T-helper 9 cell (primary cell): ENCODE data around the gene AZGP1.
"Not testable (repeated sequence)": the region's sequence is repeated elsewhere in the genome, so short reads cannot be mapped to it uniquely, and the experiment has no call there.

Experiments
- DNase-seq: peaks from one replicate; pipeline ENCODE4 v3.0.0-alpha.2; 2020

AZGP1 gene

GRCh38 chr7:99996755-99997544, 21.1 kb upstream of the AZGP1 start:
- no peak for DNase-seq

- DNase-seq, result no peak
These were observed 19.0 kb upstream of the AZGP1 start for GRCh38 chr7:99994819-99995218.

GRCh38 chr7:99992330-99993038, 16.7 kb upstream of the AZGP1 start:
- no peak for DNase-seq

DNA sequence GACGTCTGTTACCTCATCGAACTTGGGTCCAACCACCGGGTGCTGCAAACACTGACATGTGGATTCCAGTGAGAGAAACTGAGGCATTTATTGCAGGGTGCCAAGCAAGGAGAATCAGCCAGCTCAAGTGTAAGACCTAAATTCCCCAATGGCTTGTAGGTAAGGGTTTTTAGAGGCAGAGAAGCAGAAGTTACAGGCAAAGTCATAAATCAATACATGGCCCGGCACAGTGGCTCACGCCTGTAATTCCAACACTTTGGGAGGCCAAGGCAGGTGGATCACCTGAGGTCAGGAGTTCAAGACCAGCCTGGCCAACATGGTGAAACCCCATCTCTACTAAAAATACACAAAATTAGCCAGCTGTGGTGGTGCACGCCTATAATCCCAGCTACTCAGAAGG, 15.7 kb upstream of the AZGP1 start:
- not testable (repeated sequence) for DNase-seq

DNA sequence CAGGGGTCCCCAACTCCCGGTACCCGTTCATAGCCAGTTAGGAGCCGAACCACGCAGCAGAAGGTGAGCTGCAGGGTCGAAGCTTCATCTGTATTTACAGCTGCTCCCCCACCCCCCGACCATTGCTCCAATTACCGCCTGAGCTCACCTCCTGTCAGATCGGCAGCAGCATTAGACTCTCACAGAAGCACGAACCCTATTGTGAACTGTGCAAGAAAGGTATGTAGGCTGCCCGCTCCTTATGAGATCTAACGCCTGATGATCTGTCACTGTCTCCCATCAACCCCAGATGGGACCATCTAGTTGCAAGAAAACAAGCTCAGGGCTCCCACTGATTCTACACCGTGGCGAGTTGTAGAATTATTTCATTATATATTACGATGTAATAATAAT, 14.6 kb upstream of the AZGP1 start:
- no peak for DNase-seq

DNA sequence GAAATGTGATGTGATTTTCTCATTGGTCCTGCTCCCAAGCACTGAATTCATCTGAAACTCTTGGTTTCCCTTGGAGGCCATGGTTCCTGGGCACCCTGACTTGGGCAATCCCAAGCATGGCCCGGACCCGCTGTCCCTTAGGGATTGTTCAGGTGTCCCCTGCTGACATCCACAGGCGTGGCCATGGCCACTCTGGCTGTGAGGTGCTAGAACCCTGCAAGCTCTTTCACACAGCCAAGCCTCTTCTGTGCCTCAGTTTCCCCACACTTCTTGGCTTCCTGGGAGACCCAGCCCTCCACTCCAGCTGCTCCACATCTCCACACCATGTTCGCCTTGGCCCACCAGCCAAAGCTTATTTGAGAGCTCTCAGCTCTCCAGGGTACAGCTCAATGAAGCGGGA, 12.0 kb upstream of the AZGP1 start:
- no peak for DNase-seq

DNA sequence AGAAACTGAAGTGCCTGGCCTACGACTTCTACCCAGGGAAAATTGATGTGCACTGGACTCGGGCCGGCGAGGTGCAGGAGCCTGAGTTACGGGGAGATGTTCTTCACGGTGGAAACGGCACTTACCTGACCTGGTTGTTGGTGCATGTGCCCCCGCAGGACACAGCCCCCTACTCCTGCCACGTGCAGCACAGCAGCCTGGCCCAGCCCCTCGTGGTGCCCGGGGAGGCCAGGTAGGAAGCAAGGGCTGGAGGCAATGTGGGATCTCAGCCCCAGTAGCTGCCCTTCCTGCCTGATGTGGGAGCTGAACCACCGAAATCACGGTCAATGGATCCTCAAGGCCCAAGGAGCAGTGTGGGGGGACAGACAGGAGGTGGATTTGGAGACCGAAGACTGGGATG, 11.5 kb upstream of the AZGP1 start:
- not testable (repeated sequence) for DNase-seq

DNA sequence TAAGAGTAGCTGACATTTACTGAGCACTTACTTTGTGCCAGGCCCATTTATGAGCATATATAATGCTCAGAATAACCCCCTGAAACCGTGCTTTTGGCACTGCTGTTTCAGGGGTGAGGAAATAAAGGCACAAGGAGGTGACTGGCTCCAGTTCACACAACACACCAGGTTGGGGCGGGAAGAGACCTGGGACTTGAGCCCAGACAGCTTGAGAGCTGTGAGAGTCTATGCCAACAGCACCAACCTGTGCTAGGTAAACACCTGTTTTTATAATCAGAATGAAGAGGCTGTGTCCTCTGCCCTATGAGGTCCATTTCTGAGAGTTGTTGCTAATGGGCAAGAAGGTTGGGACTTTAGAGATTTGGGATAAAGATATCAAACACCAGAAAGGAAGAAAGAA, 8.8 kb upstream of the AZGP1 start:
- DNase-seq, result no peak

GRCh38 chr7:99981066-99981465, 5.2 kb upstream of the AZGP1 start:
- DNase-seq, result not testable (repeated sequence)

- not testable (repeated sequence) for DNase-seq
These were observed 4.6 kb upstream of the AZGP1 start for GRCh38 chr7:99980448-99980872.

DNA sequence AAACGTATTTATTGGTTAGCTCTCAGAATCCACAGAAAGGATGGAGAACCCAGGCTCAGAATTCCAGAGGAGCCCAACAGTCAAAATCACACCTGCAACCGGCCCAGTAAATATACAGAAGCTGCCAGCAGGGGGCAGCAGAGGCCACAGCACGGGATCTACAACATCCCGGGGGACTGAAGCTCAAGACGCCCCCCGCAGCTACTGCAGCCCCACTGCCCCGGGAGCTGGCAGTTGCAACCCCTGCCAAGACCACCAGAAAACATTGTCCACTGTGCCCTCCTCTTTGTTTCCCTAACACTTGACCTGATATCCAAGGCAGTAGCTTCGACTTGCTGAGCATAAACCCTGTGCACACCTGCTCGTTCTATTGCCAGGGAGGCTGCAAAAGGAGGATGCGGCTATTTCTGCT, 4.0 kb upstream of the AZGP1 start:
- DNase-seq, result peak; percentile 64

DNA sequence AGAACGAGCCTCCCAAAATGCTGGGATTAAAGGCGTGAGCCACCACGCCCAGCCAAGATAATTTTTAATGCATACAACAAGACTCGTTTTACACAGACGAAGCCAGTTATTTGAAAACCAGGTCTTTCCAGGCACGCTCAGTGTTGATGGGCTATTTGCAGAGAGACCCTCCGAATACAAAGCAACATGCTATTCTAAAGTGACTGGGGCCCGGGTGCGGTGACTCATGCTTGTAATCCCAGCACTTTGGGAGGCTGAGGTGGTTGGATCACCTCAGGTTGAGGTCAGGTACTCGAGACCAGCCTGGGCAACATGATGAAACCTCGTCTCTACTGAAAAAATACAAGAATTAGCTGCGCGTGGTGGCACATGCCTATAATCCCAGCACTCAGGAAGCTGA, 795 bp upstream of the AZGP1 start:
- no peak for DNase-seq

- DNase-seq, result no peak
These were observed 1.1 kb downstream of the AZGP1 start for GRCh38 chr7:99974681-99975080.

- DNase-seq, result not testable (repeated sequence)
These were observed 2.0 kb downstream of the AZGP1 start for GRCh38 chr7:99973817-99974216.

DNA sequence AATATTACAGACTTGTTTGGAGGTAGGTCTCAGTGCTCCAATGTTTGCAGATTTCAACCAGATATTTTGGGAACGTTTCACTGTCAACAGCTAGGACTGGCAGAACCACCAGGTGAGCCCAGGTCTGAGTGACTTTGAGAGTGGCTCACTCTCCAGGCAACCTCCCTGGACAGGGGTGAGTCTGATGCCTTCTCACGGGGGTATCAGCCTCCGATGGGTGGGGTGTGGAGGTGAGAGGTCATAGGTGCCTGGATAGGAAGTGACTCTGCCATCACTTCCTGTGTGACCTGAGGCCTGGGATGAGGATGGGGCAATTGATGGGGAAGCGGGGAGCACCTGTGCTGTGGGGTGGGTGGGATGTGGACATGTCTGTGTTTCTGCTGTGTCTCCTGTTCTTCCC, 4.6 kb downstream of the AZGP1 start:
- DNase-seq, result no peak

GRCh38 chr7:99969813-99970212, 6.0 kb downstream of the AZGP1 start:
- DNase-seq, result not testable (repeated sequence)

GRCh38 chr7:99969298-99969697, 6.5 kb downstream of the AZGP1 start:
- no peak for DNase-seq

GRCh38 chr7:99958564-99959227, 17.1 kb downstream of the AZGP1 start:
- DNase-seq, result no peak

- no peak for DNase-seq
These were observed 20.6 kb downstream of the AZGP1 start for GRCh38 chr7:99955247-99955646.

- not testable (repeated sequence) for DNase-seq
These were observed 21.2 kb downstream of the AZGP1 start for GRCh38 chr7:99954643-99955042.

DNA sequence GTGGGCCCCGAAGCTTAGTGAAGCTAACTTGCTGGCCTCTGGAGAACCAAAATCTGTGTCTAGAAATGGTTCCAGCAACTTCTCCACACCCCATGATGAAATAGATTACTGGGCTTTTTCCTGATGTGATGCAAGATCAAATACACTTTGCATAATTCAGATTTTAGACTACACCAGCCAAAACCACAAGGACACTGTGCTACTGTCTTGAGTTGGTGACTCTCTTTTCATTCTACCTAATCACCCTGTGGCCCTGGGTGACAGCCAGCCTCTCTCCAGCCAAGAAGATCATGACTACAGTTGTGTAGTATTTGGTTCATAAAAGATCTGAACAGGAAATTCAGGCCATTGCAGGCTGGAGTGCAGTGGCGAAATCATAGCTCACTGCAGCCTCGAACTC, 22.2 kb downstream of the AZGP1 start:
- DNase-seq, result no peak

DNA sequence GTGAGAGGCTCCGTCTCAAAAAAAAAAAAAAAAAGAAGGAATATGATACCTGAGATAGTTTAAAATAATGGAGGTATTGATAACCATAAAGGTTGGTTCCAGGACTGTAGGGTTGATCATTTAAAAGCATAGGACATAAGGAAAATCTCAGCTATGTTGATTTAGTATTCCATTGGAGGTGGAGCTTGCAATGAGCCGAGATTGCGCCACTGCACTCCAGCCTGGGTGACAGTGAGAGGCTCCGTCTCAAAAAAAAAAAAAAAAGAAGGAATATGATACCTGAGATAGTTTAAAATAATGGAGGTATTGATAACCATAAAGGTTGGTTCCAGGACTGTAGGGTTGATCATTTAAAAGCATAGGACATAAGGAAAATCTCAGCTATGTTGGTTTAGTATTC, 23.2 kb downstream of the AZGP1 start:
- DNase-seq, result not testable (repeated sequence)

- DNase-seq, result not testable (repeated sequence)
These were observed 25.0 kb downstream of the AZGP1 start for GRCh38 chr7:99950819-99951218.
